NB4 (cell line): ENCODE measurements around the gene NXF1.
A peak's percentile ranks its signal among the peaks of the same experiment; 100 is the strongest.

ENCODE experiments used
- MYC ChIP-seq: IDR thresholded peaks from 2 replicates; pipeline ENCODE4 v1.6.1; 2011; ENCODE audit warnings: low read depth, low read length
- POLR2A ChIP-seq: IDR thresholded peaks from 2 replicates; pipeline ENCODE4 v1.6.1; 2011; ENCODE audit warnings: mild to moderate bottlenecking; ENCODE audit not compliant: insufficient read length; ENCODE audit errors: extremely low read depth
- TF ChIP-seq, protein P1 (sequence below): IDR thresholded peaks from one replicate; pipeline ENCODE4 v1.5.1; 2012; ENCODE audit warnings: low read depth, low read length
- TF ChIP-seq, protein P2 (sequence below): IDR thresholded peaks from 2 replicates; pipeline ENCODE4 v1.6.1; 2011; ENCODE audit warnings: low read depth, low read length

DNA sequence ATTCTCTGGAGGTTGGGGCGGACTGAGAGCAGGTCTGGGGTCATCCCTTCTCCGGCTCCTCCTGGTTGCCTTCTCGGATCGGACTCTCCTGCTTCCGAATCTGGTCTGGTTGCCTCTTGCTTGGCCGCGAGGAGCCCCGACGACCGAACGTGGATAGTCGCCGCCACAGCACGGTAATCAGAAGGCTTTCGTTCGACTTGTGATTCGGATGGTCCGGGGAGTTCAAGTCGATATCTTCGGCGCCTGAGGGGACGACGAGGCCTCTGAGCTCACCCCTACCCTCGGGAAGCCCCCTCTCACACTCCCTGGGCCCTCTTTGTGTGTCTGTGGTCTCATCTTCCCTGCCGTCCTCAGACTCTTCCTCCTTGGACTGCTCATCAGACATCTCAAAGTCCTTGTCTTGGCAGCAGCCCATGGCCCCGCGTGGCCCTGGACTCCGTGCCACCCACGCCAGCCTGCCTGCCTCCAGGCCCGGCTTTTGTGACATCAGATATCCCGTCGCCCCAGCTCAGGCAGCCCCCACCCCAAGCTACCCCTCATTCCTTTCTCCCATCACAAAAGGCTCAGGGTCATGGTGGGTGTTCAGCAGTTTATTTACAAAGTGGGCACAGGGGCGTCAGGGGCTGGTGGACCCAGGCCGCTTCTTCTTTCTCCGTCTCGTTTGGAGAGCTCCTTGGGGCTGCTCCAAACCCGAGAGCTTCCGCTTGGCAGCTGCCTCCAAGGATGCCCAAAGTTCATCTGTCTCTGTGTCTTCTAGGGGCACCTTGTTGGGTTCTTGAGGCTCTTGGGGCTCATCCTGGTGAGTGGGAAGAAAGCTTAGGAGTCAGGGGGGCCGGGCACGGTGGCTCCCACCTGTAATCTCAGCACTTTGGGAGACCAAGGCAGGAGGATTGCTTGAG is 27.3 kb upstream of the NXF1 start, which contains the start of gene TEX54:
- TF ChIP-seq, protein P1, sequence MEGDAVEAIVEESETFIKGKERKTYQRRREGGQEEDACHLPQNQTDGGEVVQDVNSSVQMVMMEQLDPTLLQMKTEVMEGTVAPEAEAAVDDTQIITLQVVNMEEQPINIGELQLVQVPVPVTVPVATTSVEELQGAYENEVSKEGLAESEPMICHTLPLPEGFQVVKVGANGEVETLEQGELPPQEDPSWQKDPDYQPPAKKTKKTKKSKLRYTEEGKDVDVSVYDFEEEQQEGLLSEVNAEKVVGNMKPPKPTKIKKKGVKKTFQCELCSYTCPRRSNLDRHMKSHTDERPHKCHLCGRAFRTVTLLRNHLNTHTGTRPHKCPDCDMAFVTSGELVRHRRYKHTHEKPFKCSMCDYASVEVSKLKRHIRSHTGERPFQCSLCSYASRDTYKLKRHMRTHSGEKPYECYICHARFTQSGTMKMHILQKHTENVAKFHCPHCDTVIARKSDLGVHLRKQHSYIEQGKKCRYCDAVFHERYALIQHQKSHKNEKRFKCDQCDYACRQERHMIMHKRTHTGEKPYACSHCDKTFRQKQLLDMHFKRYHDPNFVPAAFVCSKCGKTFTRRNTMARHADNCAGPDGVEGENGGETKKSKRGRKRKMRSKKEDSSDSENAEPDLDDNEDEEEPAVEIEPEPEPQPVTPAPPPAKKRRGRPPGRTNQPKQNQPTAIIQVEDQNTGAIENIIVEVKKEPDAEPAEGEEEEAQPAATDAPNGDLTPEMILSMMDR = no peak
- TF ChIP-seq POLR2A = no peak
- no peak for TF ChIP-seq MYC
- TF ChIP-seq, protein P2, sequence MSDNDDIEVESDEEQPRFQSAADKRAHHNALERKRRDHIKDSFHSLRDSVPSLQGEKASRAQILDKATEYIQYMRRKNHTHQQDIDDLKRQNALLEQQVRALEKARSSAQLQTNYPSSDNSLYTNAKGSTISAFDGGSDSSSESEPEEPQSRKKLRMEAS = 0 out of 2 replicates have a peak, but pooled peaks have one; percentile 2
